BJ (cell line): Measurements from ENCODE around the gene ASGR2. TPM values are rescaled to one million over a fixed set of nuclear protein-coding genes. Genes with fewer than 3 reads are reported as not detected.
"Not testable (repeated sequence)": the region's sequence is repeated elsewhere in the genome, so short reads cannot be mapped to it uniquely, and the experiment has no call there.

Experiments
- CTCF ChIA-PET: fragments of 350-600 bp; formaldehyde crosslinking; extraction: SDS; loops from one replicate; lab custom pipeline; 2021; ENCODE audit warnings: antibody characterized with exemption, inconsistent platforms; lab: Yijun Ruan, JAX
- POLR2A ChIA-PET: fragments of 300-600 bp; sonication (Branson Sonifier 250); formaldehyde crosslinking; extraction: SDS; loops from one replicate; lab custom pipeline; 2021; ENCODE audit warnings: antibody characterized with exemption; lab: Charles Lee
- DNase-seq: peaks from one replicate; pipeline ENCODE4 v3.0.0-alpha.2; 2011; ENCODE audit warnings: low read depth
- H3K27me3 ChIP-seq: 2 replicates; pipeline ENCODE4 v1.6.0; 2011; ENCODE audit warnings: low read length; ENCODE audit not compliant: control insufficient read depth, insufficient read depth
- H3K36me3 ChIP-seq: 2 replicates; pipeline ENCODE4 v1.5.1; 2011; ENCODE audit warnings: low read length; ENCODE audit not compliant: control insufficient read depth, insufficient read depth
- H3K4me3 ChIP-seq: 2 replicates; pipeline ENCODE4 v1.5.1; 2011; ENCODE audit warnings: low read depth, mild to moderate bottlenecking, control low read depth, low read length
- polyA plus RNA-seq: library from polyadenylated mRNA; depleted of rRNA; stranded (reverse); fragments of >200 nt; gene quantifications from 2 replicates; pipeline ENCODE4 v1.2.3, GENCODE V29; 2011
- TF ChIP-seq, protein P1 (sequence below): IDR thresholded peaks from 2 replicates; pipeline ENCODE4 v1.5.1; 2011; ENCODE audit warnings: low read depth, mild to moderate bottlenecking, control low read depth, inconsistent platforms, low read length, moderate library complexity; ENCODE audit not compliant: insufficient read depth

Gene ASGR2
- polyA plus RNA-seq, 1 experiment = not detected

- ChIA-PET POLR2A (no interaction called here), CTCF (interaction anchor here (1.2 to 2.1 kb wide), 2 partner anchors 13 to 71 kb away, joined by 4 to 11 read pairs; no protein-coding TSS in a partner anchor)
Measured at GRCh38 chr17:7123844-7124243, 9.2 kb upstream of the ASGR2 start.

DNA sequence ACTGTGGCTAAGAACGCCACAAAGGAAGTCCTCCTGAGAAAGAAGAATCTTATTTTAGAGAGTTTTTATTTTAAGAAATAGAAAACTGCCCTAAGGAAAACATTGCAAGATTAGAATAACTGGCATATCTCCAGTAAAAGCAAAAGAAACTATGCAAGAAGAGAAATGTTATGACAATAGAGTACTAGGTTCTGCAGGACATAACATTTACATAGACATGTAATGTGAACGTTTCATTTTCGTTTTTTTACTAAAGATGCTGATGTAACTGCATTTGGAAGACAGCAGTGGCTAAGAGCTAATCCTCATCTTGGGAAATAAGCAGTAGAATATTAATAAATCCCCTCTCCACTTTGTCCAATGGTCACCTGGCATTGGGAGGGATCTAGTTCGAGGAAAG lies 7.8 kb upstream of the ASGR2 start:
- H3K27me3 ChIP-seq = peaks cover 4% of the 10 kb centered on the region
- TF ChIP-seq, protein P1, sequence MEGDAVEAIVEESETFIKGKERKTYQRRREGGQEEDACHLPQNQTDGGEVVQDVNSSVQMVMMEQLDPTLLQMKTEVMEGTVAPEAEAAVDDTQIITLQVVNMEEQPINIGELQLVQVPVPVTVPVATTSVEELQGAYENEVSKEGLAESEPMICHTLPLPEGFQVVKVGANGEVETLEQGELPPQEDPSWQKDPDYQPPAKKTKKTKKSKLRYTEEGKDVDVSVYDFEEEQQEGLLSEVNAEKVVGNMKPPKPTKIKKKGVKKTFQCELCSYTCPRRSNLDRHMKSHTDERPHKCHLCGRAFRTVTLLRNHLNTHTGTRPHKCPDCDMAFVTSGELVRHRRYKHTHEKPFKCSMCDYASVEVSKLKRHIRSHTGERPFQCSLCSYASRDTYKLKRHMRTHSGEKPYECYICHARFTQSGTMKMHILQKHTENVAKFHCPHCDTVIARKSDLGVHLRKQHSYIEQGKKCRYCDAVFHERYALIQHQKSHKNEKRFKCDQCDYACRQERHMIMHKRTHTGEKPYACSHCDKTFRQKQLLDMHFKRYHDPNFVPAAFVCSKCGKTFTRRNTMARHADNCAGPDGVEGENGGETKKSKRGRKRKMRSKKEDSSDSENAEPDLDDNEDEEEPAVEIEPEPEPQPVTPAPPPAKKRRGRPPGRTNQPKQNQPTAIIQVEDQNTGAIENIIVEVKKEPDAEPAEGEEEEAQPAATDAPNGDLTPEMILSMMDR = no peak
- CTCF ChIA-PET = interaction anchor here (1.0 kb wide), 1 partner anchor 70 kb away, joined by 3 read pairs; no protein-coding TSS in a partner anchor
- DNase-seq = no peak
- POLR2A ChIA-PET = no interaction called here
- H3K36me3 ChIP-seq = no peaks in the 10 kb centered on the region
- no peak overlapping the region for H3K4me3 ChIP-seq

More at GRCh38 chr17:7123844-7124243, 9.2 kb upstream of the ASGR2 start:
- TF ChIP-seq, protein P1 = no peak
- no peak for DNase-seq
- Histone ChIP-seq H3K4me3 (no peak overlapping the region), H3K36me3 (no peaks in the 10 kb centered on the region), H3K27me3 (peaks cover 3% of the 10 kb centered on the region)

GRCh38 chr17:7120635-7121034 lies 6.0 kb upstream of the ASGR2 start:
- H3K36me3 ChIP-seq, H3K27me3 ChIP-seq, DNase-seq, POLR2A ChIA-PET, CTCF ChIA-PET, H3K4me3 ChIP-seq: not testable (repeated sequence)

DNA sequence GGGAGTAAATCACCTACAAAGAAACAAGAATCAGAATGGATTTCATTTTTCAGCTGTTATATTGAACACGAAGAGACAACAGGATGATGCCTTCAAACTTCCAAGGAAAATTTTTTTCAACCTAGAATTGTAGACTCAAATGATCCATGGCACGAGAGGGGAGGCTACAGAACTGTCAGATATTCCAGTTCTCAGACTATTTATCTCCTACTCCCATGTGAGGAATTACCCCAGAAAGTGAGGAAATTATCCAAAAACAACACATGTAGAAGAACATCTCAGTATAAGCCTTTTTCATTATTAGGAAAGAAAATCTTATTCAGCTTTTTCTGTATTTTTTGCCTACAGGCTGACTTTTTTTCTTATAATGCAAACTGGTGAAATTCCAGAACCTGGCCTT lies 5.5 kb upstream of the ASGR2 start:
- POLR2A ChIA-PET = no interaction called here
- CTCF ChIA-PET = no interaction called here
- Histone ChIP-seq H3K27me3 (peaks cover 4% of the 10 kb centered on the region), H3K4me3 (no peak overlapping the region), H3K36me3 (no peaks in the 10 kb centered on the region)
- TF ChIP-seq, protein P1 = no peak
- no peak for DNase-seq

DNA sequence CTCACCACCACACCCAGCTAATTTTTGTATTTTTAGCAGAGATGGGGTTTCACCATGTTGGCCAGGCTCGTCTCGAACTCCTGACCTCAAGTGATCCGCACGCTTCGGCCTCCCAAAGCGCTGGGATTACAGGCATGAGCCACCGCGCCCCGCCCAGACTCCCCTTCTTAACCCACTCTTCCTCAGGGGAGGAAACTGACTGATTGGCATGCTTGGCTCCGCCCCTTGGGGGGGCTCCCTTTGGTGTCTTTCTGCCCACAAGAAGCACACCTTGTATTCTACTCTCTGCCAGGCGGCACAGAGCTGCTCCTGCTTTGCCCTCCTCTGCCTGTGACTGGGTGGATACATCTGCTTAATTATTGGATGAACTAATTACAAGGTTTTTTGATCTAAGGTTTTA lies 4.7 kb upstream of the ASGR2 start:
- no peak overlapping the region for H3K4me3 ChIP-seq
- DNase-seq = no peak
- no peaks in the 10 kb centered on the region for H3K36me3 ChIP-seq
- CTCF ChIA-PET = interaction anchor here (0.5 kb wide), 1 partner anchor 1851 kb away, joined by 3 read pairs; no protein-coding TSS in a partner anchor
- H3K27me3 ChIP-seq = peaks cover 4% of the 10 kb centered on the region
- POLR2A ChIA-PET = no interaction called here
- TF ChIP-seq, protein P1 = no peak

- peaks cover 4% of the 10 kb centered on the region; the same call in 1 of the 2 replicates for H3K27me3 ChIP-seq
- POLR2A ChIA-PET = no interaction called here
- no peaks in the 10 kb centered on the region for H3K36me3 ChIP-seq
- no peak overlapping the region for H3K4me3 ChIP-seq
- CTCF ChIA-PET = interaction anchor here (1.5 kb wide), 1 partner anchor 22 kb away, joined by 5 read pairs; no protein-coding TSS in a partner anchor
- TF ChIP-seq, protein P1 = no peak
- DNase-seq = no peak
Measured at GRCh38 chr17:7114875-7115614, 423 bp upstream of the ASGR2 start.
